GM12878 (cell line): ENCODE data around the gene TMEM259. TPM values are rescaled to one million over a fixed set of nuclear protein-coding genes. Genes with fewer than 3 reads are reported as not detected.

Experiments used
- ATAC-seq: fragments of 200-7000 bp; cut with Tn5 transposase; 3 replicates; pipeline ENCODE4 v1.9.1; 2020; ENCODE audit warnings: mild to moderate bottlenecking, moderate library complexity
- BruUV-seq: library from RNA; stranded (reverse); fragments of 400-500 nt; replicated peaks from 2 replicates; lab custom pipeline; 2021; lab: Mats Ljungman, UMichigan
- CTCF ChIA-PET: fragments of 300-600 bp; sonication (Branson Sonifier 250); formaldehyde crosslinking; extraction: SDS; loops from one replicate; lab custom pipeline; 2021; ENCODE audit warnings: inconsistent platforms; lab: Yijun Ruan, JAX
- POLR2A ChIA-PET: fragments of 350-600 bp; formaldehyde crosslinking; extraction: SDS; loops from one replicate; lab custom pipeline; 2021; ENCODE audit warnings: inconsistent platforms; lab: Charles Lee
- RAD21 ChIA-PET: fragments of 300-600 bp; sonication (Branson Sonifier 250); formaldehyde crosslinking; loops from one replicate; lab custom pipeline; 2023; ENCODE audit warnings: antibody characterized with exemption; ENCODE audit not compliant: unreplicated experiment; lab: Charles Lee
- SMC1A ChIA-PET: fragments of 300-600 bp; sonication (Branson Sonifier 250); formaldehyde crosslinking; loops from one replicate; lab custom pipeline; 2023; ENCODE audit not compliant: unreplicated experiment, uncharacterized antibody; lab: Charles Lee
- DNase-seq: peaks from one replicate; pipeline ENCODE4 v3.0.0-alpha.2; 2011; ENCODE audit warnings: low read depth, low spot score
- FAIRE-seq: peaks from 3 replicates; lab custom pipeline; 2011; peaks lifted over from hg19 to GRCh38; lab: Jason Lieb, UNC
- H2AFZ ChIP-seq: 2 replicates; pipeline ENCODE4 v1.6.0; 2011; ENCODE audit warnings: low read depth, low read length, control low read depth; ENCODE audit not compliant: control insufficient read depth
- H3K27ac ChIP-seq: 2 replicates; pipeline ENCODE4 v1.5.1; 2011; ENCODE audit warnings: control low read depth; ENCODE audit not compliant: control insufficient read depth, insufficient read depth
- H3K27me3 ChIP-seq, 2 experiments: replicated peaks in 1 of 2; 2 replicates each; pipeline versions ENCODE4 v1.6.0 to v1.6.1; 2011; ENCODE audit warnings: low read length in 1 of 2; ENCODE audit not compliant: control insufficient read depth in 2 of 2, insufficient read depth in 2 of 2
- H3K36me3 ChIP-seq, 2 experiments: 2 replicates each; pipeline ENCODE4 v1.5.1; 2011; ENCODE audit warnings: low read length in 1 of 2; ENCODE audit not compliant: control insufficient read depth in 2 of 2, insufficient read depth in 2 of 2
- H3K4me1 ChIP-seq: 2 replicates; pipeline ENCODE4 v1.6.1; 2011; ENCODE audit warnings: mild to moderate bottlenecking, low read length, moderate library complexity, mixed read lengths; ENCODE audit not compliant: control insufficient read depth, insufficient read depth
- H3K4me2 ChIP-seq: 2 replicates; pipeline ENCODE4 v1.6.0; 2011; ENCODE audit warnings: control low read depth; ENCODE audit not compliant: control insufficient read depth, insufficient read depth
- H3K4me3 ChIP-seq: fragments of 200-600 bp; sonication (generic); 2 replicates; pipeline ENCODE4 v1.5.1; 2016
- H3K79me2 ChIP-seq: 2 replicates; pipeline ENCODE4 v1.6.0; 2011; ENCODE audit warnings: low read length; ENCODE audit not compliant: control insufficient read depth, insufficient read depth
- H3K9ac ChIP-seq: 2 replicates; pipeline ENCODE4 v1.8.0; 2011; ENCODE audit warnings: low read length, control low read depth, mixed read lengths; ENCODE audit not compliant: control insufficient read depth, insufficient read depth
- H3K9me3 ChIP-seq: replicated peaks from 3 replicates; pipeline ENCODE4 v1.5.1; 2011; ENCODE audit warnings: mild to moderate bottlenecking, low read length; ENCODE audit not compliant: control insufficient read depth, insufficient read depth
- H4K20me1 ChIP-seq: 2 replicates; pipeline ENCODE4 v1.6.0; 2011; ENCODE audit not compliant: control insufficient read depth, insufficient read depth
- USF1 ChIP-seq: IDR thresholded peaks from 2 replicates; pipeline ENCODE4 v1.6.1; 2011; ENCODE audit warnings: borderline replicate concordance, low read depth, mild to moderate bottlenecking, moderate library complexity, mixed read lengths, low read length; ENCODE audit not compliant: insufficient read depth; ENCODE audit errors: extremely low read length
- ZNF217 ChIP-seq: fragments of 450-650 bp; IDR thresholded peaks from 2 replicates; pipeline ENCODE4 v1.6.1; 2017; ENCODE audit warnings: antibody characterized with exemption, mild to moderate bottlenecking
- whole genome bisulfite sequencing: methylation state at CpG from one replicate; pipeline ENCODE4 v1.1.6; 2016; ENCODE audit warnings: low lambda C conversion rate; ENCODE audit not compliant: insufficient replicate concordance, insufficient coverage; ENCODE audit errors: missing lambda C conversion rate; 5-methylcytosine and 5-hydroxymethylcytosine counted together
- in situ Hi-C: fragments of 300-500 bp; cut with MboI; formaldehyde crosslinking; loops from 9 replicates; pipeline ENCODE4 v1.14.3; 2018; ENCODE audit warnings: mixed read lengths
- intact Hi-C: fragments of 100-400 bp; cut with micrococcal nuclease; formaldehyde crosslinking; loops from one replicate; pipeline ENCODE4 v1.14.2; 2022; ENCODE audit not compliant: unreplicated experiment
- polyA plus RNA-seq, 11 experiments: library from polyadenylated mRNA; depleted of rRNA in 4 of 11; unstranded in 6 of 11; stranded (reverse) in 5 of 11; fragments of >200 nt; fragmentation: Nextera tagmentation in 4 of 11; fragmentation: Illumina TruSeq in 1 of 11; extraction: Ambion mirVana in 4 of 11; extraction: Trizol in 1 of 11; gene quantifications; 1 replicate in 1 of 11; 2 replicates in 10 of 11; pipeline versions ENCODE4 v1.2.1 to v1.2.3, GENCODE V29; 2011 to 2016; ENCODE audit warnings: inconsistent platforms in 2 of 11, missing spikeins in 2 of 11, low read depth in 1 of 11
- total RNA-seq, 4 experiments: library from RNA; depleted of rRNA in 3 of 4; stranded (reverse); fragments of >200 nt in 3 of 4; fragmentation: Illumina TruSeq in 1 of 4; extraction: Trizol in 1 of 4; gene quantifications; 2 replicates each; pipeline versions ENCODE4 v1.2.1 to v1.2.3, GENCODE V29; 2013 to 2021

TMEM259 gene
- total and polyA plus RNA-seq, 10 of the 15 experiments (the other 5 are each of a cell fraction or from before 2014, with no cell fraction given): 0.43 to 184 (median 62.0) TPM

GRCh38 chr19:1016647-1017114 is 4.2 kb downstream of the TMEM259 start:
- H3K9ac ChIP-seq: no peak overlapping the region
- ATAC-seq: no peak
- no TSS peak for BruUV-seq
- peaks cover 67% of the 10 kb centered on the region for H3K79me2 ChIP-seq
- ChIA-PET SMC1A (interaction anchor here (0.7 kb wide), 1 partner anchor 50 kb away, joined by 4 read pairs; the partner anchor contains the start of gene ARHGAP45), CTCF (interaction anchor here (0.7 to 0.9 kb wide), 2 partner anchors 9 to 13 kb away, joined by 3 read pairs; partner anchors contain the start of gene CNN2), RAD21 (no interaction called here), POLR2A (interaction anchor here (0.6 to 1.5 kb wide), 3 partner anchors 10 to 124 kb away, joined by 3 to 7 read pairs (median 4); partner anchors contain the start of gene CNN2)
- peaks cover 32% of the 10 kb centered on the region for H3K4me1 ChIP-seq
- H3K27ac ChIP-seq: no peak overlapping the region
- in situ Hi-C loops (no loop called here), intact Hi-C loops (no loop called here)
- no peak for DNase-seq
- H3K27me3 ChIP-seq: no peaks in the 10 kb centered on the region
- H3K9me3 ChIP-seq: no peaks in the 10 kb centered on the region
- peaks cover 3 to 24% of the 10 kb centered on the region in 2 experiments; a peak in 2 of 4 replicates for H3K36me3 ChIP-seq
- no peak overlapping the region for H2AFZ ChIP-seq
- H4K20me1 ChIP-seq: peaks cover 6% of the 10 kb centered on the region; the same call in 1 of the 2 replicates
- H3K4me2 ChIP-seq: peak overlapping the region; percentile 48
- TF ChIP-seq ZNF217 (no peak), USF1 (peak; percentile 43)
- WGBS: 42% methylated on average over 12 of the region's 12 CpGs
- no peak overlapping the region; the same call in 1 of the 2 replicates for H3K4me3 ChIP-seq
- no peak for FAIRE-seq
